Upper lobe of right lung (tissue), 1 donor: ENCODE measurements around the gene DUS4L. TPM values are rescaled to one million over a fixed set of nuclear protein-coding genes. Genes with fewer than 3 reads are reported as not detected.
A peak's percentile ranks its signal among the peaks of the same experiment; 100 is the strongest.

ENCODE experiments used
- ATAC-seq: fragments of 200-7000 bp; cut with Tn5 transposase; one replicate; pipeline ENCODE4 v1.9.1; 2020; ENCODE audit warnings: mild to moderate bottlenecking, moderate library complexity
- DNase-seq: peaks from one replicate; pipeline ENCODE4 v3.0.0-alpha.2; 2020
- H3K27ac ChIP-seq: fragments of 200-600 bp; one replicate; pipeline ENCODE4 v1.8.0; 2022
- H3K27me3 ChIP-seq: fragments of 200-600 bp; one replicate; pipeline ENCODE4 v1.8.0; 2022; ENCODE audit warnings: mild to moderate bottlenecking
- H3K36me3 ChIP-seq: fragments of 200-600 bp; one replicate; pipeline ENCODE4 v1.8.0; 2022
- H3K4me1 ChIP-seq: fragments of 200-600 bp; one replicate; pipeline ENCODE4 v1.8.0; 2022
- H3K4me3 ChIP-seq: fragments of 200-600 bp; one replicate; pipeline ENCODE4 v1.8.0; 2022; ENCODE audit warnings: mild to moderate bottlenecking
- H3K9me3 ChIP-seq: fragments of 200-600 bp; one replicate; pipeline ENCODE4 v1.8.0; 2022
- CTCF ChIP-seq: fragments of 200-600 bp; IDR thresholded peaks from one replicate; pipeline ENCODE4 v1.8.0; 2022; ENCODE audit warnings: antibody characterized with exemption
- intact Hi-C: fragments of 100-400 bp; cut with DNase I; formaldehyde crosslinking; loops from one replicate; pipeline ENCODE4 v1.11.0; 2022
- long read RNA-seq: library from polyadenylated mRNA; unstranded; transcript quantifications from one replicate; pipeline ENCODE4 v2.0.0, GENCODE V29; 2021
- total RNA-seq: library from RNA; stranded (reverse); fragmentation: NEBNext Ultra II Directional; extraction: Animal tissue kit (Norgen Biotek cat#: 25700); gene quantifications from one replicate; pipeline ENCODE4 v1.2.1, GENCODE V29; 2021
- donor health status: DM: no; HTN: yes; CAD: no; lungs with severe emphysema.

The DUS4L gene
- total RNA-seq, result 5.2 TPM
- long read RNA-seq, partial matches to known transcripts, result 0 of 7 reads
- long read RNA-seq, other reads (novel, unspliced or antisense), result 4 of 7 reads

- ATAC-seq (peak; percentile 96), DNase-seq (peak; percentile 92)
- no peaks in the 10 kb centered on the region for H3K27me3 ChIP-seq
- intact Hi-C loops, result no loop called here
- peaks cover 38% of the 10 kb centered on the region for H3K4me1 ChIP-seq
- H3K36me3 ChIP-seq, result no peaks in the 10 kb centered on the region
- TF ChIP-seq CTCF, result no peak
- H3K4me3 ChIP-seq, result peak within 1 kb of the TSS; percentile 85
- peak within 1 kb of the TSS; percentile 92 for H3K27ac ChIP-seq
- no peaks in the 10 kb centered on the region for H3K9me3 ChIP-seq
Measured at GRCh38 chr7:107563775-107564552, at the start of gene DUS4L, which contains the start of gene COG5. Gene DUS4L (plus strand): TSS chr7:107563971. CDS start chr7:107567071, 3,100 bp downstream. Gene COG5 (minus strand): TSS chr7:107563920. CDS start chr7:107563896, 24 bp downstream.

DNA sequence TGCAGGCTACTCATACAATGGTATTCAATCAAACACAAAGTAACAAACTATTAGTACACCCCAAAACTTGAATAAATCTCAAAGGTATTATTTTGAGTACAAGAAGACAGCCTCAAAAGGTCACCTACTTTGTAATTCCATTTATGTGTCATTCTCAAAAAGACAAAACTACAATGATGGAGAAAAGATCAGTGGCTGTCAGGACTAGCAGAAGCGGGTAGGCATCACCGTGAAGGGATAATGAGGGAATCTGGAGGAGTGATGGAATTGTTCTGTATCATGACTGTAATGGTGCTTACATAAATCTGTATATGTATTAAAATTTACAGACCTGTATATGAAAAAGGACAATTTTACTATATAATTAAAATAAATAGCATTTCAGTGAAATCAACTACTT lies 37.1 kb upstream of the DUS4L start:
- Histone ChIP-seq H3K27me3 (no peaks in the 10 kb centered on the region), H3K36me3 (peaks cover 14% of the 10 kb centered on the region), H3K4me1 (peaks cover 5% of the 10 kb centered on the region), H3K9me3 (no peaks in the 10 kb centered on the region), H3K4me3 (no peak overlapping the region), H3K27ac (no peak overlapping the region)
- no peak for ATAC-seq
- intact Hi-C loops, result no loop called here
- DNase-seq, result no peak
- TF ChIP-seq CTCF, result no peak

DNA sequence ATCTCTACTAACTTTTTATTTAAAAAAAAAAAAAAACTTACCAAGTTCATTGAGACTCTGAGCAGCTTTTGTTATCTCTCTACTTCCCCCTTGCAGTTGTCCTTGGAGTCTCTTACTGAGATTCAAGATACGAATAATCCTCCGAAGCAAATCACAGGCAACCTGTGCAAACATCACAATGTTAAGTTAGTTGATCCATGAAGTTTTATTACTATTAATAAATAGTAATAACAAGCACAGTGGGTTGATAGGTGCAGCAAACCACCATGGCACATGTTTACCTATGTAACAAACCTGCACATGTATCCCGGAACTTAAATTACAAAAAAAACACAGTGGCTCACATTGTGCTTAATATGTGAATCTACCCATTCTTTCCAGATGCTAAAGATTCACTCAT lies 36.6 kb upstream of the DUS4L start:
- Histone ChIP-seq H3K4me1 (peaks cover 5% of the 10 kb centered on the region), H3K4me3 (no peak overlapping the region), H3K9me3 (no peaks in the 10 kb centered on the region), H3K27me3 (no peaks in the 10 kb centered on the region), H3K27ac (no peak overlapping the region), H3K36me3 (peaks cover 14% of the 10 kb centered on the region)
- DNase-seq (no peak), ATAC-seq (no peak)
- intact Hi-C loops, result no loop called here
- TF ChIP-seq CTCF, result no peak

- DNase-seq (no peak), ATAC-seq (no peak)
- Histone ChIP-seq H3K27me3 (no peaks in the 10 kb centered on the region), H3K36me3 (peaks cover 14% of the 10 kb centered on the region), H3K4me1 (peaks cover 5% of the 10 kb centered on the region), H3K4me3 (no peak overlapping the region), H3K27ac (no peak overlapping the region), H3K9me3 (no peaks in the 10 kb centered on the region)
- no peak for TF ChIP-seq CTCF
- intact Hi-C loops, result no loop called here
Measured at GRCh38 chr7:107528461-107528860, 35.3 kb upstream of the DUS4L start.

GRCh38 chr7:107530751-107531150 lies 33.0 kb upstream of the DUS4L start:
- Histone ChIP-seq H3K4me1 (peaks cover 5% of the 10 kb centered on the region), H3K4me3 (no peak overlapping the region), H3K27ac (no peak overlapping the region), H3K9me3 (no peaks in the 10 kb centered on the region), H3K27me3 (no peaks in the 10 kb centered on the region), H3K36me3 (no peaks in the 10 kb centered on the region)
- intact Hi-C loops, result no loop called here
- TF ChIP-seq CTCF, result no peak
- DNase-seq (no peak), ATAC-seq (peak; percentile 58)
